Left lung (tissue), 10 donors: ENCODE measurements around the gene HEPN1. TPM values are rescaled to one million over a fixed set of nuclear protein-coding genes. Genes with fewer than 3 reads are reported as not detected.

Experiments used
- ATAC-seq: fragments of 200-7000 bp; cut with Tn5 transposase; one replicate; pipeline ENCODE4 v1.9.1; 2020; ENCODE audit warnings: moderate library complexity
- DNase-seq, 4 donors: peaks; one replicate each; pipeline ENCODE4 v3.0.0-alpha.2; 2013 to 2020
- H3K27ac ChIP-seq, 2 donors: fragments of 200-600 bp; sonication (generic) in 1 of 2; one replicate each; pipeline versions ENCODE4 v1.5.0 to v1.8.0; 2020 to 2021
- H3K27me3 ChIP-seq, 2 donors: fragments of 200-600 bp; sonication (generic) in 1 of 2; one replicate each; pipeline versions ENCODE4 v1.5.0 to v1.8.0; 2020 to 2021
- H3K36me3 ChIP-seq, 2 donors: fragments of 200-600 bp; sonication (generic) in 1 of 2; one replicate each; pipeline versions ENCODE4 v1.5.0 to v1.8.0; 2020 to 2021
- H3K4me1 ChIP-seq, 2 donors: fragments of 200-600 bp; one replicate each; pipeline ENCODE4 v1.8.0; 2021
- H3K4me3 ChIP-seq, 2 donors: fragments of 200-600 bp; sonication (generic) in 1 of 2; one replicate each; pipeline versions ENCODE4 v1.5.0 to v1.8.0; 2020 to 2021; ENCODE audit warnings: mild to moderate bottlenecking in 1 of 2
- H3K9me3 ChIP-seq, 2 donors: fragments of 200-600 bp; sonication (generic) in 1 of 2; one replicate each; pipeline versions ENCODE4 v1.5.0 to v1.8.0; 2020 to 2021
- CTCF ChIP-seq, 2 donors: fragments of 200-600 bp; sonication (generic) in 1 of 2; IDR thresholded peaks; one replicate each; pipeline versions ENCODE4 v1.5.0 to v1.8.0; 2021; ENCODE audit warnings: antibody characterized with exemption in 2 of 2
- intact Hi-C, 2 donors: fragments of 100-400 bp; cut with DNase I; formaldehyde crosslinking; loops; one replicate each; pipeline versions ENCODE4 v1.11.2 to v1.14.2; 2022
- polyA plus RNA-seq, 6 donors: library from polyadenylated mRNA; unstranded; fragments of 120-200 nt; gene quantifications; one replicate each; pipeline ENCODE4 v1.2.1, GENCODE V29; 2013; ENCODE audit not compliant: insufficient read length in 6 of 6
- total RNA-seq, 2 donors: library from RNA; stranded (reverse); fragmentation: NEBNext Ultra II Directional; extraction: Animal tissue kit (Norgen Biotek cat#: 25700); gene quantifications; one replicate each; pipeline ENCODE4 v1.2.1, GENCODE V29; 2021
- donor health status: DM: no; HTN: yes; CAD: no.
- donor health status: DM: no; HTN: no; CAD: no.

HEPN1 gene
- total and polyA plus RNA-seq, 8 donors: 0.15 TPM; not detected in 7

GRCh38 chr11:124896821-124897391 is 22.1 kb upstream of the HEPN1 start:
- H3K4me1 ChIP-seq: peaks cover 4 to 16% of the 10 kb centered on the region in 2 donors
- TF ChIP-seq CTCF (IDR thresholded peaks at IDR 0.05): no peak
- ATAC-seq (no peak), DNase-seq (no peak)
- intact Hi-C loops: no loop called here
- peak overlapping the region; percentile 44 to 78 for H3K27ac ChIP-seq
- H3K27me3 ChIP-seq: peaks cover 0 to 4% of the 10 kb centered on the region in 2 donors
- no peaks in the 10 kb centered on the region for H3K36me3 ChIP-seq
- H3K4me3 ChIP-seq: peak overlapping the region; percentile 5 to 44
- H3K9me3 ChIP-seq: no peaks in the 10 kb centered on the region

- Histone ChIP-seq H3K27me3 (peaks cover 0 to 4% of the 10 kb centered on the region in 2 donors), H3K4me1 (peaks cover 4 to 9% of the 10 kb centered on the region in 2 donors), H3K9me3 (no peaks in the 10 kb centered on the region), H3K36me3 (no peaks in the 10 kb centered on the region), H3K4me3 (peak within 1 kb of the TSS; percentile 5 to 44), H3K27ac (peak within 1 kb of the TSS; percentile 56 to 78)
- intact Hi-C loops: no loop called here
- TF ChIP-seq CTCF (IDR thresholded peaks at IDR 0.05): no peak
- ATAC-seq (peak; percentile 19), DNase-seq (no peak)
Measured at GRCh38 chr11:124897674-124898262, 21.3 kb upstream of the HEPN1 start, which contains the start of gene ROBO4. TSS of gene ROBO4 (minus strand) at chr11:124897865. CDS start at chr11:124897795, 70 bp downstream.

- intact Hi-C loops: no loop called here
- H3K4me1 ChIP-seq: peaks cover 4 to 7% of the 10 kb centered on the region in 2 donors
- H3K27ac ChIP-seq: peak overlapping the region; percentile 56 to 78
Measured at GRCh38 chr11:124898263-124898680, 20.8 kb upstream of the HEPN1 start.

GRCh38 chr11:124898711-124899110 is 20.3 kb upstream of the HEPN1 start:
- Histone ChIP-seq H3K27ac (peak overlapping the region; percentile 59 to 78), H3K36me3 (no peaks in the 10 kb centered on the region), H3K4me1 (peaks cover 4 to 7% of the 10 kb centered on the region in 2 donors), H3K27me3 (peaks cover 0 to 4% of the 10 kb centered on the region in 2 donors), H3K9me3 (no peaks in the 10 kb centered on the region), H3K4me3 (no peak overlapping the region)
- ATAC-seq (peak; percentile 37), DNase-seq (peak in 2 of 4 donors; percentile 35 to 58)
- TF ChIP-seq CTCF (IDR thresholded peaks at IDR 0.05): no peak
- intact Hi-C loops: no loop called here

More at GRCh38 chr11:124898263-124898680, 20.8 kb upstream of the HEPN1 start:
- DNase-seq (no peak), ATAC-seq (peak; percentile 30)
- Histone ChIP-seq H3K27me3 (peaks cover 0 to 4% of the 10 kb centered on the region in 2 donors), H3K36me3 (no peaks in the 10 kb centered on the region), H3K9me3 (no peaks in the 10 kb centered on the region), H3K4me3 (no peak overlapping the region)
- no peak for TF ChIP-seq CTCF (IDR thresholded peaks at IDR 0.05)

GRCh38 chr11:124899383-124900145 is 19.5 kb upstream of the HEPN1 start:
- peak overlapping the region; percentile 59 to 78 for H3K27ac ChIP-seq
- no peak overlapping the region for H3K4me3 ChIP-seq
- no peak for DNase-seq
- H3K4me1 ChIP-seq: peaks cover 4 to 5% of the 10 kb centered on the region in 2 donors
- H3K36me3 ChIP-seq: no peaks in the 10 kb centered on the region
- H3K27me3 ChIP-seq: peaks cover 0 to 4% of the 10 kb centered on the region in 2 donors
- intact Hi-C loops: no loop called here
- ATAC-seq: no peak
- no peaks in the 10 kb centered on the region for H3K9me3 ChIP-seq
- no peak for TF ChIP-seq CTCF (IDR thresholded peaks at IDR 0.05)
